ACC112 (cell line): ENCODE results near the gene SRGN.

Experiments used
- H2AFZ ChIP-seq: fragments of 200-600 bp; sonication (generic); one replicate; pipeline ENCODE4 v1.6.0; 2017; ENCODE audit warnings: antibody characterized with exemption, low read length; ENCODE audit not compliant: unreplicated experiment
- H3K27ac ChIP-seq: fragments of 200-600 bp; sonication (generic); 2 replicates; pipeline ENCODE4 v1.5.1; 2014; ENCODE audit warnings: low read depth, mild to moderate bottlenecking, antibody characterized with exemption, low read length, moderate library complexity
- H3K27me3 ChIP-seq: fragments of 200-600 bp; sonication (generic); 2 replicates; pipeline ENCODE4 v1.6.1; 2014; ENCODE audit warnings: mild to moderate bottlenecking, antibody characterized with exemption, low read length, moderate library complexity, mixed read lengths; ENCODE audit not compliant: insufficient read depth
- H3K36me3 ChIP-seq: fragments of 200-600 bp; sonication (generic); 2 replicates; pipeline ENCODE4 v1.6.1; 2016; ENCODE audit warnings: mild to moderate bottlenecking, antibody characterized with exemption, low read length, moderate library complexity, mixed read lengths; ENCODE audit not compliant: insufficient read depth
- H3K4me1 ChIP-seq: fragments of 200-600 bp; sonication (generic); one replicate; pipeline ENCODE4 v1.6.1; 2016; ENCODE audit warnings: low read length, mixed read lengths; ENCODE audit not compliant: insufficient read depth, unreplicated experiment, control insufficient read depth
- H3K4me3 ChIP-seq: fragments of 200-600 bp; sonication (generic); 2 replicates; pipeline ENCODE4 v1.5.1; 2014; ENCODE audit warnings: mild to moderate bottlenecking, low read depth, low read length
- H3K79me2 ChIP-seq: fragments of 200-600 bp; sonication (generic); one replicate; pipeline ENCODE4 v1.6.0; 2016; ENCODE audit warnings: low read length; ENCODE audit not compliant: control insufficient read depth, unreplicated experiment, insufficient read depth

SRGN gene

DNA sequence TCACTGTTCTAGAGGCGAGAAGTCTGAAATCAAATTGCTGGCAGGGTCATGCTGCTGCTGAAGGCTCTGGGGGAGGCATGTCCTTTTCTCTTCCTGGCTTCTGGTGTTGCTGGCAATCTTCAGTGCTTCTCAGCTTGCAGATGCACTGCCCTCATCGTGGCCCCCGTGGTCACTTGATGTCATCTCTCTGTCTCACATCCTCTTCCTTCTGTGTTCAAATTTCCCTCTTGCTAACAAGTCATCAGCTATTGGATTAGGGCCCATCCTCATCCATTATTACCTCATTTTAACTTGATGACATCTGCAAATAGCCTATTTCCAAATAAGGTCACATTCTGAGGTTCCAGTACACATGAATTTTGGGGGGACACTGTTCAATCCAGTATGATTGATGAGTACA lies 36.6 kb upstream of the SRGN start:
- H3K4me1 ChIP-seq: peaks cover 10% of the 10 kb centered on the region
- no peak overlapping the region for H2AFZ ChIP-seq
- no peak overlapping the region for H3K27ac ChIP-seq
- no peaks in the 10 kb centered on the region for H3K79me2 ChIP-seq
- no peaks in the 10 kb centered on the region for H3K27me3 ChIP-seq
- H3K36me3 ChIP-seq: no peaks in the 10 kb centered on the region
- H3K4me3 ChIP-seq: no peak overlapping the region

DNA sequence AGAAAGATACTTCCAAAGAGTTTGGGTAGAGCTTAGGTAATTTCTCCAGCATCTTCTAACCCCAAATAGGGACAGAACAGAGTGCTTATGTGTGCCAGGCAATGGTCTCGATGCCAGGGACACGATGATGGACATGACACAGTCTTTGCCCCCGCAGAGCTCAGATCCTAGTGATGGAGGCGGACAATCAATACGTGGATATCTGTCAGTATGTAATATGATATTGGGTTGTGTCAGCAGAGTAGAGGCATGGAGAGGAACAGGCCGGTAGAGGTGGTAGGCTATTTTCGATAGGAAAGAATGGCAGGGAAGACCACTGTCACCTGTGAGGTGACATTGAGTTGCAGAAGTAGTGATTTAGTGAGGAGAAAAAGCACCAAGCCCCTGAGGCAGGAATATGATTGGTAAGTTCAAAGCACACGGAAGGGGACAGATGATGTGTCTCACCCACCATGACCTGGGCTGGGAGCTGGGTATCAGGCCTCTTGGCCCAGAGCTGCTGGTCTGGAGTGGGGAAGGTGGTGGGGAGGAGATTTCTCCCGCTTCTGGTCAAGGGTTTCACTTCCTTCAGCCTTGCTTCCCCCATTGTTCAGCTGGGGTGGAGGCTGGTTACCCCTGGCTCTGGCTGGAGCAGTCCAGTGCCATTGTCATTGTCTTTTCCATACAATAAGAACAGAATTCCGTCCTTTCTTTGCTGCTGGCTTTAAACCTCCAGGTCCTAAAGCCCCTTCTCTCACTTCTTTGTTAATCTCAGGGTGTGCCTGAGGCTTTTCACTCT lies 36.0 kb upstream of the SRGN start:
- no peak overlapping the region for H3K4me3 ChIP-seq
- no peaks in the 10 kb centered on the region for H3K79me2 ChIP-seq
- no peak overlapping the region for H2AFZ ChIP-seq
- H3K27me3 ChIP-seq: no peaks in the 10 kb centered on the region
- no peaks in the 10 kb centered on the region for H3K36me3 ChIP-seq
- peaks cover 16% of the 10 kb centered on the region for H3K4me1 ChIP-seq
- no peak overlapping the region for H3K27ac ChIP-seq

DNA sequence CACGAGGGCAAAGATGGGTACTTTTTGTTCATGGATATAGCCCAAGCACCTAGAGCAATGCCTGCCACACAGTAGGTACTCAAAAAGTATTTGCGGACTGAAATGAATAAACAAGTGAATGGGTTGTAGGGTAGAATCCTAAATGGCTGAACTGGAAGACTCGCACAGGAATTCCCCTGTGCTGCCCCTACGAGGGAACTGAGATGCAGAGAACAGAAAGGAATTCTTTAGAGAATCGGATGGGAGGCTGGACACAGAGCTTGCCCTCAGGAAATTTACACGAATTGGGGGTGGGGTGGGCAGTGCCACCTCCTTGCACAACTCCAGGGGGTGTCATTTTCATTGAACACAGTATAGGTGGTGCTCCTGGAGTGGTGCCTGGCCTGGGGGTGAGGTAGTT lies 35.2 kb upstream of the SRGN start:
- H3K27me3 ChIP-seq: no peaks in the 10 kb centered on the region
- no peak overlapping the region for H2AFZ ChIP-seq
- H3K36me3 ChIP-seq: no peaks in the 10 kb centered on the region
- H3K27ac ChIP-seq: no peak overlapping the region
- H3K4me3 ChIP-seq: no peak overlapping the region
- H3K4me1 ChIP-seq: peaks cover 23% of the 10 kb centered on the region
- H3K79me2 ChIP-seq: no peaks in the 10 kb centered on the region

DNA sequence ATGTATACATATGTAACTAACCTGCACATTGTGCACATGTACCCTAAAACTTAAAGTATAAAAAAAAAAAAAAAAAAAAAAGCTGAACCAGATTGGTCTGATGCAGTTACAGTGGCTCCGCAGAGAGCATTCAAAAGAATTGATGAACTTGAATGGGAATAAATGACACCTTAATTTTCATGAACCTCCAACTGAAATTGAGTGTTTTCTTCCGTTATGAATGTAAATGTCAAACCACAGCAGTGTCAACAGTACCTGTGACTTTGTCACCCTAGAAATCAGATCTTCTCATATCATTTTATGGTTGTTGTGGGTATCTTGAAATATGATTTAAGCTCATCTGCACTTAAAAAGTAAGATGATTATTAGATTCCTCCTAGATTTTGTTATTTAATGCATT lies 32.7 kb upstream of the SRGN start:
- Histone ChIP-seq H3K27me3 (no peaks in the 10 kb centered on the region), H3K27ac (no peak overlapping the region), H3K4me3 (no peak overlapping the region), H3K36me3 (no peaks in the 10 kb centered on the region), H3K4me1 (peaks cover 31% of the 10 kb centered on the region), H3K79me2 (no peaks in the 10 kb centered on the region), H2AFZ (no peak overlapping the region)

DNA sequence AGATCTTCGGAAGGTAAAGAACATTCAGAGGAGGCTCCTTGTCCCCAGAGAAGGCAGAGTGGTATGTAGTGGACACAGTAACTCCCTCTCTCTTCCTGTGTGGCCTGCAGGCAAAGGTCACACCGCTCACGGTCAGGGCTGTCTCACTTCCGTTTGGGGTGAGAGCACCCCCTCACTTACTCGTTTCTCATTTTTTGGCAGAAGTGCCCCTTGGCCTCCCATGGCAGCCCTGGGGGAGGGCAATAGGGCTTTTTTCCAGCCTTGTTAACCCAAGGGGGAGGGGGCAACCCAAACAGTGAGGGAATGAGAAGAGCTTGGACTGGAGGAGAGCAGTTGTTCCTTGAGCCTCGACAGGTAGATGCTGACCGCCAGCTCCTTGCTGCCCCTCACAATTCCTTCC lies 31.8 kb upstream of the SRGN start:
- no peaks in the 10 kb centered on the region for H3K79me2 ChIP-seq
- no peaks in the 10 kb centered on the region for H3K36me3 ChIP-seq
- H3K27me3 ChIP-seq: no peaks in the 10 kb centered on the region
- peak overlapping the region; percentile 41 for H3K27ac ChIP-seq
- no peak overlapping the region for H2AFZ ChIP-seq
- no peak overlapping the region for H3K4me3 ChIP-seq
- peaks cover 39% of the 10 kb centered on the region for H3K4me1 ChIP-seq

DNA sequence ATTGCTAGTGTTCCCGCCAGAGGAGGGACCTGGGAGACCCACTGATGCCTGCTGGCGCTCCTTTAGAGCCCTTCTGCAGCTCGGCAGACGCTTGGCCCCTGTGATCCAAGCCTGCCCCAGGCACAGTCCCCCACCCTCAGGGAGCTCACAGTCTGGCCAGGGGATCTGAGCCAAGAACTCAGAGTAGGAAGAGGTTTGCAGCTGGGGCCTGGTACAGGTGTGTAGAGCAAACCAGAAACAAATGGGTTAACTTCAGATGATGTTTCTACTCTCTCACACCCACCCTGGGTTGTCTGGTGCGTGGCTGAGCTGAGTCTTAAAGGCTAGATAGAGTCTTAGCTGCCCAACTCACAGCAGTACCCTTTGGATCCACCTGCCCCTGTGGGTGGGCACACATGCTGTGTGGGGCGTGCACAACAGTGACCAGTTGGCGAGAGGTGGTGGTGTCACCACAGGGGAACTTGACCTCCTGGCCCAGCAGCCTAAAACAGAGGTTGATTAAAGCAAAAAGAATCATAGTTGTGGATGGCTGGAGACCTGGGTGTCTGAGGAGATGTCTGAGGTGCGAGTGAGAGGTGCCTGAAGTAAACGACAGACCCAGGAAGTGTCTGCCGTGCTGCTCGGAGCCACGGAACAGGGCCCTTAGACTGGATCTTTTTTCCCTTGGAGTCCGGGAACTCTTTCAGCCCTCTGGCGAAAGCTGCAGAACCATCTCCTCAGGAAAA lies 31.2 kb upstream of the SRGN start:
- H3K79me2 ChIP-seq: no peaks in the 10 kb centered on the region
- H3K36me3 ChIP-seq: no peaks in the 10 kb centered on the region
- peak overlapping the region; percentile 79 for H3K27ac ChIP-seq
- H3K4me3 ChIP-seq: no peak overlapping the region
- H3K4me1 ChIP-seq: peaks cover 41% of the 10 kb centered on the region
- H2AFZ ChIP-seq: no peak overlapping the region
- no peaks in the 10 kb centered on the region for H3K27me3 ChIP-seq

DNA sequence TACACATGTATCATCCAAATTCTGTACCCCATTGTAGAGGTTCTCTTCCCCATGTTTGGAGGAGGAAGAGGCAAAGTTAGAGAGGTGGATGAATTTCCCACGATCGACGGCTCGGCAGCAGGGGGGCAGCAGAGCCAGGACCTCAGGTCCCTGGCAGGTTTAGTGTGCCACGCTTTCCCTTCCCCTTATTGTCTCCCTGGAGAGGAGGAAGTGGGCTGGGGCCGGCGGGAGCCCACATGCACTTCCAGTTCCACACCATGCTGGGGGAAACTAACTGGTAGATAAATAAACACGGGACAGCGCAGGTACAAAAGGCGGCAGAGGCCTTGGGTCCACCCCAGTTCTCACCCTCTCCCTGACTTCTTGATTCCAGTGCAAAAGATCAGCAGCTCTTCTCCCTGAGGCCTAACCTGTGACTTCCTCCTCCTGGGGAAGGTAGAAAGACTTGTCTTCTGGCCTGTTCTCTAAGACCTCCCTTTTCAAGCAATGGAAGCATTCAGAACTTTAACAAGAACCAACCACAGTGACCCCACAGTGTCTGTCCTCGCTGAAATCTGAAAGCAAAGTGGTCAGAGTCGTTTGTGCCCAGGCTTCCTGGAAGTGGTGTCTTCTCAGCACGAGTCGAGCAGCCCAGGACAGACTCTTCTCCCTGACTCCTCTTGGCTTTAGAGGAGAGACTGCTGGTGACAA lies 30.5 kb upstream of the SRGN start:
- Histone ChIP-seq H3K79me2 (no peaks in the 10 kb centered on the region), H2AFZ (peak overlapping the region; percentile 30), H3K36me3 (no peaks in the 10 kb centered on the region), H3K27me3 (no peaks in the 10 kb centered on the region), H3K4me1 (peaks cover 48% of the 10 kb centered on the region), H3K4me3 (no peak overlapping the region), H3K27ac (peak overlapping the region; percentile 79)

DNA sequence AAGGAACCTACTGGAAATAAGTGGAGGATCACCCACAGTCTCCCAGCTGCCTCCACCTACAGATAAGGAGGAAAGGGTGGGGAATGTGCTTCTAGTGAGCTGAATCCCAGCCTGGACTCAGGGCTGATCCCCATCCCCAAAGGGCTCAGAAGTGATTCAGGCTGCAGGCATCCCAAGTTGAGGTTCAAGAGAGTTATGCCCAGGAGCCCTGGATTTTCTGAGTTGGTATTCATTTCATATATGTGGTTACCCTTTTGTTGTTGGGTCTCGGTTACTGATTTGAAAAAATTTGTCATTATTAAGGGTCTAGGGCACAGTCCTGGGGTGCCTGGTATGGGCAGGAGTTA lies 30.0 kb upstream of the SRGN start:
- Histone ChIP-seq H3K27me3 (no peaks in the 10 kb centered on the region), H3K27ac (peak overlapping the region; percentile 79), H3K4me3 (no peak overlapping the region), H3K79me2 (no peaks in the 10 kb centered on the region), H3K36me3 (no peaks in the 10 kb centered on the region), H3K4me1 (peaks cover 53% of the 10 kb centered on the region), H2AFZ (peak overlapping the region; percentile 71)

DNA sequence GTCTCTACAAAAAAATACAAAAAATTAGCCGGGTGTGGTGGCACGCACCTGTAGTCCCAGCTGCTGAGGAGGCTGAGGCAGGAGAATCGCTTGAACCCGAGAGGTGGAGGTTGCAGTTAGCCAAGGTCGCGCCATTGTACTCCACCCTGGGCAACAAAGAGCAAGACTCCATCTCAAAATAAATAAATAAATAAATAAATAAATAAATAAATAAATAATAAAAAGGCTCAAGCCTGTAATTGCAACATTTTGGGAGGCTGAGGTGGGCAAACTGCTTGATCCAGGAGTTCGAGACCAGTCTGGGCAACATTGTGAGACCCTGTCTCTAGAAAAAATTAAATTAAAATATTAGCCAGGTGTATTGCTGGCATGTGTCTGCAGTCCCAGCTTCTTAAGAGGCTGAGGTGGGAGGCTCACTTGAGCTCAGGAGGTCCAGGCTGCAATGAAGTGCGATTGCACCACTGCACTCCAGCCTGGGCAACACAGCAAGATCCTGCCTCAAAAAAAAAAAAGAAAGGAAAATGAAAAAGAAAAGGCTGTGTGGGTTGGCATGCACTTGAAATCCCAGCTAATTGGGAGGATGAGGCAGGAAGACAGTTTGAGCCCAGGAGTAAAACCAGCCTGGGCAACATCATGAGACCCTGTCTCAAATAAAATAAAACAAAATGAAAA lies 27.6 kb upstream of the SRGN start:
- H2AFZ ChIP-seq: no peak overlapping the region
- no peaks in the 10 kb centered on the region for H3K27me3 ChIP-seq
- H3K4me3 ChIP-seq: no peak overlapping the region
- no peaks in the 10 kb centered on the region for H3K79me2 ChIP-seq
- H3K36me3 ChIP-seq: no peaks in the 10 kb centered on the region
- H3K4me1 ChIP-seq: peaks cover 73% of the 10 kb centered on the region
- peak overlapping the region; percentile 97 for H3K27ac ChIP-seq

DNA sequence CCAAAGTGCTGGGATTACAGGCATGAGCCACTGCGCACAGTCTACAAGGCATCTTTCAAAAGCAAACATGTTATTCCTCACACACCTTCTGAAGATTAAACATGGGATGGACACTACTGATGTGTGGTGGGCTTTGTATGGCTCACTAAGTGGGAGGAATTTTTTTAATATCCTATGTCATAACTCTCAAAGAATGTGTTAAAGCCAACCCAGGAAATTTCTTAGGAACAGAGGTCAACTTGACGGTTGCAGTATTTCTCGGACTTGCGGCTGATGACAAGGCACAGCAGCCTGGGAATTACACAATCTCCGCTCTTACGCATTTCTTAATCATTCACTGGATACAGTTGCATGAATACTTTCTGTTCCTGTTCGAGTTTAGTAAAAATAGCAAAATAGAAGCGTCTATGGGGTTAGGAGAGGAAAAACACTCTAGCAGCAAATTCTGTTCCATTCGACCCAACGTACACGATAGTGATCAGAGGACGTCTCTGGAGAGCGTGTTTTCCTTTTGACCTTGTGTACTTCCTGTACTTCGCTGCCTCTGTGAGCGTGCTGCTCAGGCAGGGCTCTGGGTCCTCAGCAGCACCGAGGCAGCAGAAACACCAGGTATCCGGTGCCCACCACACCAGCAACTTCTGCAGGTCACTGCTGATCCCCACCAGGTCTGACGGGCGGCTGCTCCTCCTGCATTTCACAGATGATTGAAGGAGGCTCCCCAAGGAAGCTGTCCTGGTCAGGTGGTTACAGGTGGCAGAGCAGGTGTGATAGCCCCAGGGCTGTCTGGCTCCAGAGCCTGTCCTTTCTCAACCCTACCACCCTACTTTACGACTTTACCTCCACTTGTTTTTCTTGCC lies 26.4 kb upstream of the SRGN start:
- Histone ChIP-seq H2AFZ (no peak overlapping the region), H3K79me2 (no peaks in the 10 kb centered on the region), H3K27ac (peak overlapping the region; percentile 97), H3K27me3 (no peaks in the 10 kb centered on the region), H3K4me1 (peaks cover 73% of the 10 kb centered on the region), H3K36me3 (no peaks in the 10 kb centered on the region), H3K4me3 (peak overlapping the region; percentile 49)
